GM12892 (cell line): ENCODE results near the gene HCFC2.

Experiments
- POLR2A ChIP-seq: IDR thresholded peaks from 2 replicates; pipeline ENCODE4 v1.6.1; 2011; ENCODE audit warnings: low read depth, low read length, control low read depth
- POLR2AphosphoS5 ChIP-seq: IDR thresholded peaks from 2 replicates; pipeline ENCODE4 v1.6.1; 2011; ENCODE audit warnings: low read depth, low read length, control low read depth

GRCh38 chr12:104059963-104060362, 4.4 kb upstream of the HCFC2 start:
- TF ChIP-seq POLR2AphosphoS5 (no peak), POLR2A (no peak)
